ENCODE measurements around the gene RNF135.
"Not testable (repeated sequence)": the region's sequence is repeated elsewhere in the genome, so short reads cannot be mapped to it uniquely, and the experiment has no call there.

RNF135 gene

GRCh38 chr17:30970831-30971567 lies at the start of gene RNF135:
Gene RNF135, plus strand, starts transcription at chr17:30971039. Its CDS starts 35 bp downstream, at chr17:30971074.
- in situ Hi-C loops (cut with MboI; ENCODE audit: low sequenced_read_pairs) = no loop called here

GRCh38 chr17:30921544-30922196 lies 49.2 kb upstream of the RNF135 start, which contains the start of gene ADAP2:
Gene ADAP2, plus strand, starts transcription at chr17:30921945. Its CDS starts 70 bp downstream, at chr17:30922015.
- in situ Hi-C loops (cut with MboI; ENCODE audit: low sequenced_read_pairs) = no loop called here

- in situ Hi-C loops (cut with MboI; ENCODE audit: low sequenced_read_pairs) = no loop called here
Measured at GRCh38 chr17:30922235-30923030, 48.4 kb upstream of the RNF135 start.

DNA sequence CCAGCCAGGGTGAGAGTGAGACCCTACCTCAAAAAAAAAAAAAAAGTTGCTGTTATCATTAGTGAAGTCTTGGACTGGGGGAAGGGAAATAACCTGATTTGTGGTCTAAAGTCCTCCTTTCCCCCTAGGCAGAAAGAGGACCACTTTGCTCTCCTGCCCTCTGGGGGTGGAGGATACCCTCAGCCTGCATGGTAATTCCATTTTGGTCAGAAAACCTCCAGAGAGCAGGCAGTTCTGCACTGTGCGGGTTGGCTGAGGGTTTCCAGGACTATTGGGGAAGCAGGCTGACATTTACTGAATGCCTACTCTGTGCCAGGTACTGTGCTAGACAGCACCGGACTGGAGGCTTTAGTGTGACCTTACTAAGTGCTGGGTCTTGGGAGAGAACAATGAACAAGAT lies 46.5 kb upstream of the RNF135 start:
- in situ Hi-C loops (cut with MboI; ENCODE audit: low sequenced_read_pairs) = no loop called here

DNA sequence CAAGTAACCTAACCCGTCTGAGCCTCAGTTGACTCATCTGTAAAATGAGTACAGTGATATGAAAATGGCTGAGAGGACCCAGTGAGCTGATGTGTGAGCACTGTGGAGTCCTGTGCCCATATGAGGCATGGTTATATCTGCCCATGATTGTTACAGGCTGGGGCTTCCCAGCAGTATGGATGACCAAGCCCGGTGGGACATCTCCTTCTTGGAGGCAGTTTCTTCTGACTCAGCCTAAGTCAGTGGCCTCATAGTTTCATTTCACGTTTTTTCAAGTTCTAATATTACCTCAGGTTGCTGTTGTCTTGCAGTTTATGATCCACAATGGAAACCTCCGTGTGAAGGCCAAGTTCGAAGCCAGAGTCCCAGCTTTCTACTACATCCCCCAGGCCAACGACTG lies 44.3 kb upstream of the RNF135 start:
- in situ Hi-C loops (cut with MboI; ENCODE audit: low sequenced_read_pairs) = no loop called here

GRCh38 chr17:30927756-30928155 lies 43.1 kb upstream of the RNF135 start:
- in situ Hi-C loops (cut with MboI; ENCODE audit: low sequenced_read_pairs) = no loop called here

DNA sequence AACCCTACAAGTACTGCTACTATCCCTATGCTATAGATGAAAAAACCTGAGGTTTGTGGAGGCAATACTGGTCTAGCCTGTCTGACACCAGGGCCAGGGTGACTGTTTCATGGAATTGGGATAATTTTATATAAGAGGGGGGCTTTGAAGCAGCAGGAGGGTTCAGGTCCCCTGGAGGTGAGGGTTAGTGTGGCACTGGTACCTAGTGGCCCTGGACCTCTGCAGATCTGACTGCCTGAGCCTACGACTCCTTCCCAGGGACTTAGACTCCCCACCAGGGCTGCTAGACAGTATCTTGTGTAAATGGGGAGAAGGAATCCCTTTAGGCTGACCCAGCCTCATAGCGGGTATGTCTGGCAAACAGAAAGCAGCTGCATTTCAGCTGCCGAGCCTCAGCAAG lies 42.3 kb upstream of the RNF135 start:
- in situ Hi-C loops (cut with MboI; ENCODE audit: low sequenced_read_pairs) = no loop called here

DNA sequence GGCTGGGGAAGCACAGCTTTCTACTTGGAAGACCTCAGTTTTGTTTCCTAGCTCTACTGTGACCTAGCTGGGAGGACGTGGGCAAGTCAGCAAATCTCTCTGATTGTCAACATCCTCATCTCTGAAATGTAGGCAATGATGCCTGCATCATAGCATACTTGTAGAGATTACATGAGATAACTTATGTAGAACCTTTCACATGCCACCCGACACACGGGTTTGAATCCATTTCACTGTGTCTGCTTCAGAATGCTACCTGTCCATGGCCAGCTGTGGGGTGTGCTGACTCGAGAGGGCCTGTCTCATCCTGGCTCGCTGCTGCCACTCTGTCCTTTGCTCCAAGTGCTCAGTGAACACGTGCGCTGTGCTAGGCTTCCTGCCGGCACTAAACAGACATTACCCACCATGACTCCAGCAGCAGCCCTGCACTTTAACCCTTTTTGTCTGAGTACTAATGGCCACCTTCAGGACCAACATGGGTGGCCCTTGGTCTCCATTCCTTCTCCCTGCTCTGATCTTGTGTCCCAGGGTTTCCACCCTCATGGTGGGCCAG lies 41.7 kb upstream of the RNF135 start:
- in situ Hi-C loops (cut with MboI; ENCODE audit: low sequenced_read_pairs) = no loop called here

GRCh38 chr17:30929861-30930260 lies 41.0 kb upstream of the RNF135 start:
- in situ Hi-C loops (cut with MboI; ENCODE audit: low sequenced_read_pairs) = not testable (repeated sequence)

GRCh38 chr17:30930495-30930894 lies 40.3 kb upstream of the RNF135 start:
- in situ Hi-C loops (cut with MboI; ENCODE audit: low sequenced_read_pairs) = no loop called here

DNA sequence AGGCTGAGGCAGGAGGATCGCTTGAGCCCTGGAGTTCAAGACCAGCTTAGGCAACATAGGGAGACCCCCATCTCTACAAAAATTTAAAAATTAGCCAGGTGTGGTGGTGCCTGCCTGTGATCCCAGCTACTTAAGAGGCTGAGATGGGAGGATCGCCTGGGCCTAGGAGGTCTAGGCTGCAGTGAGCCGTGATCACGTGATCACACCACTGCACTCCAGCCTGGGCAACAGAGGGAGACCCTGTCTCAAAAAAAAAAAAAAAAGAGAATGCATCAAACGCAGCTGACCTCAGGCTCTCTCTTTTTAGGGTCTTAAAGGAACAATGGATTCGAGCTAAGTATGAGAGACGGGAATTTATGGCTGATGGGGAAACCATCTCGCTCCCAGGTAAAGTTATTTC lies 39.3 kb upstream of the RNF135 start:
- in situ Hi-C loops (cut with MboI; ENCODE audit: low sequenced_read_pairs) = not testable (repeated sequence)

DNA sequence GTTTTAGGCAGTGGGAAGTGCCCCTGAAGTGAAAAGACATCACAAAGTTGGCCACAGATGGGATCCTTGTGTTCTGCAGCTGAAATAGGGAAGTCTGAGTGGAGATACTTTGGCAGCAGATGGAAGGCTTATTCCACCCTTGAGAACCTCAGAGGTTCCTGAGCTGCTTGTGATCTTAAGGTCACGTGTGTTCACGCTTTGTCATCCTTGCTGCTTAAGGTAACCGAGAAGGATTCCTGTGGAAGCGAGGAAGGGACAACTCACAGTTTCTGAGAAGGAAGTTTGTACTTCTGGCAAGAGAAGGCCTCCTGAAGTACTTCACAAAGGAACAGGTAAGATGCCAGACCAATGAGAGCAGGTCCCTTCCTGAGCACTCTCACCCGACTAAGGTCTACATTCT lies 36.9 kb upstream of the RNF135 start:
- in situ Hi-C loops (cut with MboI; ENCODE audit: low sequenced_read_pairs) = no loop called here

- in situ Hi-C loops (cut with MboI; ENCODE audit: low sequenced_read_pairs) = no loop called here
Measured at GRCh38 chr17:30939051-30939689, 31.7 kb upstream of the RNF135 start.

- in situ Hi-C loops (cut with MboI; ENCODE audit: low sequenced_read_pairs) = no loop called here
Measured at GRCh38 chr17:30942308-30943079, 28.3 kb upstream of the RNF135 start.

- in situ Hi-C loops (cut with MboI; ENCODE audit: low sequenced_read_pairs) = no loop called here
Measured at GRCh38 chr17:30947796-30948195, 23.0 kb upstream of the RNF135 start.

DNA sequence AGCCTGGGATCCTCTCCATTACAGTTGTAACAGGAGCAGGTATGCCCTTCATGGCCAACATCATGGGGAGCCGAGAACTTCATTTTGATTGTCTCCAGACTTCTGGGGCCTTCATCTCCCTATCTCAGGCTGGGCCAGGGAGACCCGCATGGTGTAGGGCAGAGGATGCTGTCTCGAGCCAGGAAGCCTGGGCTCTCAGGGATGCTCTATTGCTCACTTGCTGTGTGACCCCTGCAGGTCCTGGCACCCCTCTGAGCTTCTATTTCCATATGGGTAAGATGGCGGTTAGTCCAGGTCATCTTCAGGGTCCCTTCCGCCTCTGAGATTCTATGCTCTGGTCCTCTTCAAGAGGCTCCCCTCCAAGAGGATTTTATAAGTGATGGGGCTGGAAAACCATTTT lies 20.6 kb upstream of the RNF135 start:
- in situ Hi-C loops (cut with MboI; ENCODE audit: low sequenced_read_pairs) = no loop called here

DNA sequence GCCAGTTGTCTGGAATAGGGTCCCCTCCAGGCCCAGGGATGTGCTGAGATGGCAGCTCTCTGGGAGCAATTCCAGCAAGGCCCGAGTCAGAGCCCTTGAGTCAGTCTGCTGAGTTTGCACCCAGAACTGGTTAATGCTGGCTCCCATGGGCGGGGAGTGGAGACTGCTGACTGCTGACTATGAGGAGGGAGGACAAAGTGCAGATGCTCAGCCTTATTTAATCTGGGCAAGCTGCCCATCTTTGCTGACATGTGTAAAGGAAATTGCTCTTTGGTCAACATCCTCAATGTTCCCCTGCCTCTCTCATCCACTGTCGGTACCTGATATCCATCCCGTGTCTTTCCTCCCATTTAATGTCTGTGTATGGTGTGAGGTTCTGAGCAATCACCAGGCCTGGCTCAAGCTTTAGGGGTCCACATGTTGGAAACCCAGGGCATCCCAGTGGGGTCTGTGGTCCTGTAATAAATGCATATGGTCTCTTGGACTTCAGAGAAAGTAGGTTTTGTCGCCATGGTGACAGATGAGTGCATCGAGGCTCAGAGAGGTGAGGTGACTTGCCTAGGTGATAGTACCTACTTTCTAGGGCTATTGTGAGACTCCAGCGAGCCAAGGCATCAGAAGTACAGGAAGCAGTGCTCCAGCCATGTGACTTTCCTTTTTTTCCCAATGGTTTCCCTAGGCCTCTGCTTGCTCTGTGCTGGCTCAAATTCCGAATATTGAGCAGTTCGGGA lies 20.0 kb upstream of the RNF135 start:
- in situ Hi-C loops (cut with MboI; ENCODE audit: low sequenced_read_pairs) = no loop called here

GRCh38 chr17:30952638-30953393 lies 18.0 kb upstream of the RNF135 start:
- in situ Hi-C loops (cut with MboI; ENCODE audit: low sequenced_read_pairs) = no loop called here

Measured in HL-60/S4 treated with retinoic acid at 250 ng/mL for 4 days and 3 days (cell line).